Activated CD4-positive, CD25-positive, alpha-beta regulatory T cell treated with anti-CD3 and anti-CD28 coated beads, Interleukin-2, amount 50 U/mL, for 72 hours (primary cell): ENCODE data around the gene ZMYND11.

Experiments used
- DNase-seq: peaks from one replicate; pipeline ENCODE4 v3.0.0; 2021

The ZMYND11 gene

DNA sequence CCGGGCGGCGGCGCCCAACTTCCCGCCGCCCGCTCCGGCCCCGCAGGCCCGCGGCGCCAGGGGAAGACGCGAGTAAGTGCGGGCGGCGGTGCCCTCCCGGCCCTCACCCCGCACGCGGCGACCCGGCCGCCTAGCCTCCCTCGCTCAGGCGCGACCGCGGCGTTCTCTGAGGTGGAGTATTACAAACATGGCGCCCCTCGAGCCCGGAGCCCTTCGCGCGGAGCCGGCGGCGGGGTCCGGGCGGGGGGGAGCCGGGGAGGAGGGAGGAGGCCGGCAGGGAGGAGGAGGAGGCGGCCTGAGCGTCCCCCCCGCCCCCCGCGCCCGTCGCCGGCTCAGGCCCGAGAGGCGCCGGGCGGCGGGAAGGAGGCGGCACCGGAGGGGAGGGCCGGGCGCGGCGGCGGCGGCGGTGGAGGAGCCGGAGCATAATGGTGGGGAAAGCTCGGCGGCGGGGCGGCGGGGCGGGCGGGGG, at the start of gene ZMYND11:
TSS of gene ZMYND11 (plus strand) at position 324 of the 469 bp plus-strand sequence. CDS start 44,558 bp downstream, outside the sequence.
- peak; percentile 70 for DNase-seq

DNA sequence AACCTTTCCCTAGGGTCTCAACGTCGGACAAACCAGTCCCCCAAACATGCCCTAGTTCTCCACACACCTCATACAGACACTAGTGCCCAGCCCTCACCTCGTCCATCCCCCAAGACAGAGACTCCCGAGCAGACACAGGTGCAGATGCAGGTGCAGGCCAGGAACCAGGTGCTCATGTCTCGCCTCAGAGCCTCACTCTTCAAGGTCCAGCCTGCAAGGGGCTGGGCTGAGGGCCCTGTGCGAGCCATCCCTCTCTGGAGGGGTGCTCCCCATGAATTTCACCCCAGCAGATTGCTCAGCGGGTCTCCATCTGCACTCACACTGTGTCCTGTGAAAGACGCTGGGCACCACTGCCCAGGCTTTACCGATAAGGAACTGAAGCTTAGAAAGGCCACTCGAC, 49.2 kb upstream of the ZMYND11 start:
- no peak for DNase-seq

DNA sequence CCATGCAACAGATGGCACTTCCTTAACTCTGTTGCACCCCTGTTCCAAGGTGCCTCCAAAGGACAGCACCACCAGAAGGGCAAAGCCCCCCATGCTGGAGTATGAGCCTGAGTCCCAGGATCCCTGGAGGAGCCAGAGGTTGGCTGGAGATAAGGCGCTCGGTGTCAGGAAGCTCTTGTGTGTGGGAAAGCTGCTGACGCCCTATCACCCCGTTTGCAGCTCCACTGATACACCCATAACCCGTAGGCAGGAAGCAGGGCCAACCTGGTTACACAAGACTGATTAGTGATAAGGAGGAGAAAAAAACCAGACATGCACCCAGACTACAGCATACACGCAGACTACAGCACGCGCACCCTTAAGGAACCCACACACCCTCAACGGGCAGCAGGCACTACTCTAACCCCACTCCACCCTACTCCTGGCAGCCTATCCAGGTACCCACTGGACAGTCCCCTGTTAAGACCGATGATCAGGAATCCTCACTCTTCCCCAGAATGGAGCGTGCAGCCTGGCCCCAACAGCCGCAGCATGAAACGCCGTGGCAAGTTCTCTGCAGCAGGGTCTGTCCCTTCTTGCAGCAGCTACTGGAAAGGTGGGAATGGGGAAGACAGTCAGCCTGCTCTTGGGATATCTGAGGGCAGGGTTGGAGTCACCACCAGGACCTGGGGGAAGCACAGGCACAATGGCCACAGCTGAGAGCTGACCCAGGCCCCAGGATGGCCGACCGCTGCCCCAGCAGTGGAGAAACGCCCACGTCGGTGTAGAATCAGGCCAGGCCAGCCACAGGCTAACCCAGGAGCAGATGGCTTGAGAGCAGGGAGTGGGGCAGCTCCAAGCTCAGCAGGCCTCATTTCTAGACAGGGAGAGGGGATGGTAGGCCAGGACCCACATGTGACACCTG, 47.8 kb upstream of the ZMYND11 start:
- DNase-seq, result no peak

DNA sequence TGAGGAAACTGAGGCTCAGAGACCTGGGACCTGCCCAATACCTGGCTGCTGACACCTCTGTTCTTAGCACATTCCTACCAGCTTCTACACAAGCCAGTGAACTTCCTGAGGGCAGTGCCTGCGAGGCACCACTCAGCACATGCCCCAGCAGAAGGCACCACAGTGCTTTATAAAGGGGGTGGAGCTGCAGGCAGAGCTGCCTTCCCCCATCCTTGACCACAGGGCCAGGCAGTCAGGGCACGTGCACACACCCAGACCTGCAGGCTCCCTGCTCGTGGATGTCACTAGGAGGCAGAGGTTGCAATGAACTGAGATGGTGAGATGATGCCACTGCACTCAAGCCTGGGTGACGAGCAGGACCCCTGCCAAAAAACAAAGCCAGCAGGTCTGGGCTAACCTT, 47.0 kb upstream of the ZMYND11 start:
- no peak for DNase-seq

DNA sequence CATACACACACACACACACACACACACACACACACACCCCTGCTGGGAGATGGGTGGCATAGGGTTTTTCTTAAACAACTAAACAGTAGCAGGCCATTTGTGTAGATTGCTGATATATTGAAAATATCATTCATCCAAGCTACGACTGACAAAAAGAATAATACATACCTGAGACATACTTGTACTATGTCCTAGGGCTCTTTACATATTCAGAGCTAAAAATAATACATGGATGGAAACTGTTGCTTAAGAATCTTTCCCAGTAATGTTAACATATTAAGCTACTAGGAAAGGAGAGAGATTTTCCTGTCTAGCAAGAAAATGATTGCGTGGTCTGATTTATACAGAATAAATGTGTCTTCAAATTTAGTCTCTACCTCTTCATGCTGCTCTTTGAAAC, 46.0 kb upstream of the ZMYND11 start:
- no peak for DNase-seq

DNA sequence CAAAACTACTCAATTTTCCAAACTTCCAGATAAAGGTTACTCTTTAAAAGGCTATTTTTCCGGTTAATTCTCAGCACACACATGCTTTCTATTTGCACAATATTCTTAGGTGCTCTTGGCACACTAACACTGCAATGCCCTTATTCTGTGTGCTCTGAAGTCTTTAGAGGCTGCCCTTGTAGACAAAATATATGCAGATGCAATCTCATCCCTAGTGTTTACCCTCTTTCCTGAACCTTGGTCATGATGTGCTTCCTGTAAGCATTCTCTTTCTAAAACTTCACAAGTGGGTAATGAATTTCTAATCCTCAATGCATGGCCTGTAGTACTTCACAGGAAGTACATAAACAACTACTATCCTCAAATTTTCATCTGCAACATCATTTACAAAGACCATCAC, 45.1 kb upstream of the ZMYND11 start:
- no peak for DNase-seq

DNA sequence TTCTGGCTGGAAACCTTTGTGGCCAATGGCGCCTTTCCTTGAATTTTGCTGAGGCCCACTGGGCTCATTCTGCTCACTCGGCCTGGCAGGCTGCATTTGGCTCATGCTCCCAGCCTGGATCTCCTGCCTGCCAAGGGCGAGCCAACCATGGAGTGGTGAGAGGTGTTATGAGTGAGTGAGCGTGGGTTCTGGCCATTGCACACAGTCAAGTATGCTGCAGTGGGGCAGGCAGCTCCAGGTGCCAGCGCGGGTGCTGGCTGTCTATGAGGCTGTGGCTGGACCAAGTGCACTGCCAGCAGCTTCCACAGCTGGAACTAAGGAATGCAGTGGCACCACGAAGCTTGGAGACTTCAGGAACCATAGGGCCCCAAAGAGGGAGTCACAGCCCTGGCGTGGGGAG, 43.9 kb upstream of the ZMYND11 start:
- no peak for DNase-seq

DNA sequence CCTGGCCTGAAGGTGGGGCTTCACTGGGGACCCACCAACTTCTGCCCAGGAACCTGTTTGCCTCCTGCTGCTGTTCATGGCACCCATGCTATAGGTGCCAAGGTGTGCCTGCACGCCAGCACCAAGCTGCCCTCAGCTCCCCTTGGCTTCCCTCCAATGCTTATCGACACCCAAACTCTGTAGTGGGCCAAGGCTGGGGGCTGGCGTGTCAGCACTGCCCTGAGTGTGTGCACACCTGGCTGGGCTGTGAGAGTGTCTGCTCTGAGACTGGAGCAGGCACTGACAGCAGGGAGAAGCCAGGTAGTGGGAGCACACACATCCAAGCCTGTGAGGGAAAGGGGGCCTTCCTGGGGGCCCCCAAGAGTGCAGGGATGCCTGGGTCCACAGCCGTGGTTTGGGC, 43.1 kb upstream of the ZMYND11 start:
- DNase-seq, result no peak

DNA sequence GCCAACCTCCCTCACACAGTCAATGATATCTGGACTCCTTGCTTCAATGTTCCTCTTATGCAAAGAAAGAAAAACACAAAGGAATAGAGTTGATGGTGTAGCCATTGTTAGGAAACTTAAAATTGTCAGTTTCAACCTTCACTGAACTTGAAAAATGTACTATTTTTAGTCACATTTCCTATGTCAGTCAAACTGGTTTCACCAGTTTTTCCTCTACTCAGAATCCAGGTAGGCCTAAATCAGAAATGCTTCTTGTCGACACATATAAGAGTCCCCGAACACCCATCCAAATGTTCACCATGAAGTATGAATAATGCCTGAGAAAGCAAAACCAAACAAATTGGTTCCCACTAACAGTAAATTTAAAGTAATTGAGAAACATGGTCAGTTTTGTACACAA, 42.4 kb upstream of the ZMYND11 start:
- no peak for DNase-seq

DNA sequence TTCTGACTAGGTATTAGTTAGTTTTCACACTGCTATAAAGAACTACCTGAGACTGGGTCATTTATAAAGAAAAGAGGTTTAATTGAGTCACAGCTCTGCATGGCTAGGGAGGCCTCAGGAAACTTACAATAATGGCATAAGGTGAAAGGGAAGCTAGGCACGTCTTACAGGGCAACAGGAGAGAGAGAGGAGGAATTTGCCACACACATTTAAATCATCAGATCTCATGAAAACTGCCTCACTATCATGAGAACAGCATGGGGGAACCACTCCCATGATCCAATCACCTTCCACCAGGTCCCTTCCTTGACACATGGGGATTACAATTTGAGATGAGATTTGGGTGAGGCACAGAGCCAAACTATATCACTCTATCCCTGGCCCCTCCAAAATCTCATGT, 40.6 kb upstream of the ZMYND11 start:
- DNase-seq, result no peak

DNA sequence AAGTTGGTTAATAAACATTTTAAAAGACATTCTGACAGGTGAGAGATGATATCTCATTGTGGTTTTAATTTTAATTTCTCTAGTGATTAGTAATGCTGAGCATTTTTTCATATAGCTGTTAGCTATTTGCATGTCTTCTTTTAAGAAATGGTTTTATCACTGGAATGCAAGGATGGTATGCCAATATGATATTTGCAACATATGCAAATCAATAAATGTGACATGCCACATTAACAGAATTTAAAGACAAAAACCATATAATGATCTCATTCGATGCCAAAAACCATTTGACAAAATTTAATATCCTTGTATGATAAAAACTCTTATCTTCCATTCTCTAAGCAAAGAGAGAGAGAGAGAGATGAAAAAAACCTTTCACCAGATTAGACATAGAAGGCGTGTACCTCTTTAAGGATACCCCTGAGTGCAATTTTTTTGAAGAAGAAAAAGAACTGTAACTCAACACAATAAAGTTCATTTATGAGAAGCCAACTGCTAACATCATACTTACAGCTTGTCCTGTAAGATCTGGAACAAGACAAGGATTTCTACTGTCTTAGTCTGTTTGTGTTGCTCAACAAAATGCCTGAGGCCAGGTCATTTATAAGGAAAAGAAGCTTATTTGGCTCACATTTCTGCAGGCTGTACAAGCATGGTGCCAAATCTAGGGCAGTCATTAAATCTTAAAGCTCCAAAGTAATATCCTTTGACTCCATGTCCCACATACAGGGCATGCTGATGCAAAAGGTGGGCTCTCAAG, 39.7 kb upstream of the ZMYND11 start:
- DNase-seq, result no peak

DNA sequence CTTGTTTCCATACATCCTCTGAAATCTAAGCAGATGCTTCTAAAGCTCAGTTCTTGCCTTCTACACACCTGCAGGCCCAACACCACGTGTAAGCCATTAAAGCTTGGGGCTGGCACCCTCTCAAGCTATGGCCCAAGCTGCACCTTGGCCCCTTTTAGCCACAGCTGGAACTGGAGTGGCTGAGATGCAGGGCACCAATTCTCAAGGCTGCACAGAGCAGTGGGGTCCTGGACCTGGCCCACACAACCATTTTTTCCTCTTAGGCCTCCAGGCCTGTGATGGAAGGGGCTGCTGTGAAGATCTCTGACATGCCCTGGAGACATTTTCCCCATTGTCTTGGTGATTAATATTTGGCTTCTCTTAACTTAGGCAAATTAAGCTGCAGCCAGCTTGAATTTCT, 38.8 kb upstream of the ZMYND11 start:
- no peak for DNase-seq

DNA sequence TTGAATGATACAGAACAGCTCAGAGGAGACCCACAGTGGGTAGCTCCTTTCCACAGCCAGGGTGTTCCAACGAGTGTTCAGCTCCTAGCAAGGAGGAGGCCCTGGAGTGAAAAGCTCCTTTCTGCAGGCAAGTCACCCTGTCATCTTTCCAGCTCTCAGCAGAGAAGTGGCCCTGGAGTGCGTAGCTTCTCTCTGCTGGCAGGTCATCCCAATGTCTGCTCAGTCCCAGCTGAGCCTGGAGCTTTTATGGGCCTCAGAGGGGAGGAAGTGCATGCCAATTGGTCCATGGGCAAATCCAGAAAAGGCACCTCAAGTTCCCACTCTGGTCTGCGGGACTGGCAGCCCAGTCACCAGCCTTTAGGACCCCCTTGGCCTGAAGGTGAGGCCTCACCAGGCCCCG, 30.8 kb upstream of the ZMYND11 start:
- DNase-seq, result no peak

DNA sequence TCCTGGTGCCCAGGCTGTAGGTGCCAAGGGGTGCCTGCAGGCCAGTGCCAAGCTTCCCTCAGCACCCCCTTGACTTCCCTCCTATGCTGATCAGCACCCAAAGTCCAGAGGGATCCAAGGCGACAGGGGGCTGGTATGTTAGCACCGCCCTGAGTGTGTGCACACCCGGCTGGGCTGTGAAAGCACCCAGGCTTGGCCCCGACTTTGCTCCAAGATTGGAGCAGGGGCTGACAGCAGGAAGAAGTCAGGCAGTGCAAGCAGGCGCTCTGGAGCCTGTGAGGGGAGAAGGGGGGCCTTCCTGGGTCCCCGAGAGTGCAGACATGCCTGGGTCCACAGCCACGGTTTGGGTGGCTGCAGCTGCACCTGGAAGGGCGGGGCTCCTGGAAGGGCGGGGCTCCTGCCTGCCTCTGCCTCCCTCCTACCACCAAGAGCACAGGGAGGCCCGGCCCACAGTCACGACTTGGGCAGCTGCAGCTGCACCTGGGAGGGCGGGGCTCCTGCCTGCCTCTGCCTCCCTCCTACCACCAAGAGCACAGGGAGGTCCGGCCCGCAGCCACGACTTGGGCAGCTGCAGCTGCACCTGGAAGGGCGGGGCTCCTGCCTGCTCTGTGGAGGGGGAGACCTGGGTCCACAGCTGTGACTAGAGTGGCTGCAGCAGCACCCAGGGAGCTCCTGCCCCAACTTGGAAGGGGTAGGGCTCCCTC, 30.2 kb upstream of the ZMYND11 start:
- no peak for DNase-seq

DNA sequence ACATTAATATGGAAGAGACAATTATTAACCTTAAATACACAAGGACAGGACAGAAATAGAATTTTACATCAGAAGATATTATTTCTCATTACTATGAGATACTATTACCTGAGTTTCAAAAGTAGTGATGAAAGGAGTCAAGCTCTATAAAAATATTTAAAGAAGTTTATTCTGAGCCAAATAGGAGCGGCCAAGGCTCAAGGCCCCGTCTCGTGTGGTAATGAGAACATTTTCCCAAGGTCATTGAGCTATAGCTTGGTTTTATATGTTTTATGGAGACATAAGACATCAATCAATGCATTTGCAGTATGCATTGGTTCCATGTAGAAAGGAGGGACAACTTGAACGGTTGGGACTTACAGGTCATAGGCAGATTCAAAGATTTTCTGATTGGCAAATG, 29.4 kb upstream of the ZMYND11 start:
- no peak for DNase-seq

DNA sequence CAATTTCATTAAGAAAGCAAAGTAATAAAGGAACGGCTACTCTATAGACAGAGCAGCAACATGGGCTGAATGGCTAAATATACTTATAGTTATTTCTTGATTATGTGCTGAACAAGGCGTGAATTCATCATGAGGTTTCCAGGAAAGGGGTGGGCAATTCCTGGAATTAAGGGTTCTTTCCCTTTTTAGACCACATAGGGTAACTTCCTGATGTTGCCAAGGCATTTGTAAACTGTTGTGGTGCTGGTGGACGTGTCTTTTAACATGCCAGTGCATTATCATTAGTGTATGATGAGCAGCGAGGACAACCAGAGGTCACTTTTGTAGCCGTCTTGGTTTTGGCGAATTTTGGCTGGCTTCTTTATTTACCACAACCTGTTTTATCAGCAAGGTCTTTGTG, 28.5 kb upstream of the ZMYND11 start:
- no peak for DNase-seq

DNA sequence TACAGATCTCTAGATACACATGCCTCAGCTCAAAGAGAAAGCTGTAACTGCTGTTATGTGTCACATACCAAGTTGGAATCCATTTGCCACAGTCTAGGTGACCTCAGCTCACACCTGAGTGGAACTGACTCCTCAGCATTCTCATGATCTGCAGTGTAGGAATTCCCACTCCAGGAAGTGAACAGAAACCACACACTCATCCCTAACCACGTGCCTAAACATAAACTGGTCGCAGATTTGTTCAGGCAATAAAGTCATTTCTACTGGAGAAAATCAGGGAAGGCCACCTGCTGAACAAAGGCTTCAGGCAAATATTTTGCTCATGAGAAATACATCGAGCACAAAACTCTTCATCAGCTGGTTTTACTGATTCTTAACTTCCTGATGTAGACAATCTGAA, 23.0 kb upstream of the ZMYND11 start:
- no peak for DNase-seq

DNA sequence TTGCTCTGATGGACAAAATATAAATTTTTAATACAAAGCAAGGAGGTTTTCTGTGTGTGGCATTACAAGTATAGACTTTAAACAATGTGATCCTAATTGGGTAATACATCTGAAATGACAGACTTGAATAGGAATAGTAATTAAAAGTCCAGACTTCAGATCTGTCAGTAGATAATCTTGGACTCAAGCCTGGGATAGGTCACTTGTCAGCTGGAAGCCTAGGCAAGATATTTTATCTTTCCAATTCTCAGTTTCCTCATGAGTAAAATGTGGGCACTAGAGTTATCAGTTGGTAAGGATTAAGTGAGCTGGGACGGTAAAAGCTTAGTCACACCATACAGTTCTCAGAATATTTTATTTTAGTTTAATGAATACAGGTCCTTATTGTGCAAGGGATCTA, 10.4 kb upstream of the ZMYND11 start:
- no peak for DNase-seq

DNA sequence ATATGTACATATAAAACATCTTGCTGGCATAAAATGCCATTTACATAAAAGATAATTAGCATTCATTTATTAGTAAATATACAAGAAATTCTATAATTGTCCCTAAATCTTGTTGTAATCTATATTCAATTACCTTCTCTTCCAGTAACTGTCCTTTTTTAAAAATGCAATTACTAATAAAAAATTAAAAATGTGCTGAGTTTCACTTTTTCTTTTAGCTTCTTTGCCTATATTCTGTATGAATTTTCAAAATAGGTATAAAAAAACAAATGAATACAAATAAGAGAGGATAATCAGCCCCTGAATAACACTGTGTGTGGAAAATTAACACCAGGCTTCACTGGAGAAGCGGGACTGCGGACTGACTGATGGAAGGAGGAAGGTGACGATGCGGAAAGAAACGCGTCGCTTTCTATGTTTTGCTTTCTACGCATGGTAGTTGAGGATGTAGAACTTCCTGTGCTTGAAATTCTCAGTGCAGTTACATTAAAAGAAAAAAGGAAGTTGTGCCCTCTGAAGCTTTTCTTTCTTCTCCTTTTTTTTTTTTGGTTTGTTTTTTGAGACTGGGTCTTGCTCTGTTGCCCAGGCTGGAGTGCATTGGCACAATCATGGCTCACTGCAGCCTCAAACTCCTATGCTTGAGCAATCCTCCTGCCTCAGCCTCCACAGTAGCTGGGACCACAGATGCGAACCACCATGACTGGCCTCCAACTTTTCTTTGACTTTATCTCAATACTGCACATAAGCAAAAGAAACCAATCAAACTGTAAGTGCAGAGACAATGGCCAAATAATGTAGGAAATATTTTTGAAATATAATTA, 7.4 kb upstream of the ZMYND11 start:
- DNase-seq, result no peak

DNA sequence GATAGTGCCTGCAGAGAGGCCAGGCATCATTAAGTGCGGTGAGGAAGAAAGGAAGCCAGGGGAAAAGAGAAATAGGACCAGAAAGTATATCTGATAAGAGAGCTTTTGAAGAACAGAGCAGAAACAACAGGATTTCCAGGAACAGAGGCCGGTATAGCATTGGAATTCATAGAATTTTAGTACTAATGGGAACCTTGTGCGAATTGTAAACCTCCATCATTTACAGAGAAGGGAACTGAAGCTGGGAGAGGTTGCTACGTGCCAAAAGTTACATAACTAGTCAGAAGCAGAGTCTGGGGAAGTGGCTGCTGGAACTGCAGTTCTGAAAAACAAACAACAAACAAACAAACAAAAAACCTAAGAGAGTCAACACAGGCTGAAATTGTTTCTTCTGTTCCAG, 5.4 kb upstream of the ZMYND11 start:
- DNase-seq, result no peak

DNA sequence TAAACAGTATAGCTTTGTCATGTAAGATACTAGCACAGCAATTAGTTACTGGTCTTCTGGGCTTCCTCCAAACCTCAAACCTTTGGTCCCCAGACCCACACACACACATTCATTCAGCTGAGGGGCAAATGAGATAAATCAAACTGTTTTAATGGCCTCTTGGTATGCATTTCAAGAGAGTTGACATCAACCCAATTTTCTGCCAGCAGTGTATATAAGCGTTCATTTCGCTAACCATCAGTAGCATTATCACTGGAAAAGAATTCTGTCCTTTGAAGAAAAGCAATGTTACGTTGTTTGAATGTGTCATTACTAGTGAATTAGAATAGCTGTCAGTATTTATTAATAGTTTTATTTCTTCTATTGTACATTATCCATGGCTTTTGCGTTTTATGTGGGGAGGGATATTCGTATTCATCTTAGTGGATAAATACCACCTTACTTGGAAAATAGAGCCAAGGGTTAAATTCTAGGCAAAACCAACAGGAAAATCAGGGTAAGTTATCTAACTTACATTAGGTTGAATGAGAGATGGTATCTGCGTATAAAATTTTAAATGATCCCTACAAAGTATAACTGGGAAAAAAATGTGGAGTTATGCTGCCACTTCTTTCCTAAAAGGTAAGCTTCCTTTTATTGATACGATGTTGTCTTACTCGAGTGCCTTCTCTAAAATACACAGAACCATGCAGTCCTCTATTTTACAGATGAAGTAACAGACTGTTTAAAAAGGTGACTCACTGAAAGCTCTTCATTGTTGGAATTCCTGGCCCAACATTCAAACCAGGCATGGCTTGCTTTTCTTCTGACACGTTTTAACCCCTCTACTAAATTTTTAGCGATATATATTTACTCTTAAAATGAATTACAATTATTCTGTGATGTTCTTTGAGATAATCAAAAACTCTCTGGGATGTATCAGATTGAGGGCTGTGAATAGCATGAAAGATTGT, 2.0 kb upstream of the ZMYND11 start:
- no peak for DNase-seq
